ENCODE measurements around the gene NXF3.
"Not testable (repeated sequence)": the region's sequence is repeated elsewhere in the genome, so short reads cannot be mapped to it uniquely, and the experiment has no call there.

NXF3 gene

DNA sequence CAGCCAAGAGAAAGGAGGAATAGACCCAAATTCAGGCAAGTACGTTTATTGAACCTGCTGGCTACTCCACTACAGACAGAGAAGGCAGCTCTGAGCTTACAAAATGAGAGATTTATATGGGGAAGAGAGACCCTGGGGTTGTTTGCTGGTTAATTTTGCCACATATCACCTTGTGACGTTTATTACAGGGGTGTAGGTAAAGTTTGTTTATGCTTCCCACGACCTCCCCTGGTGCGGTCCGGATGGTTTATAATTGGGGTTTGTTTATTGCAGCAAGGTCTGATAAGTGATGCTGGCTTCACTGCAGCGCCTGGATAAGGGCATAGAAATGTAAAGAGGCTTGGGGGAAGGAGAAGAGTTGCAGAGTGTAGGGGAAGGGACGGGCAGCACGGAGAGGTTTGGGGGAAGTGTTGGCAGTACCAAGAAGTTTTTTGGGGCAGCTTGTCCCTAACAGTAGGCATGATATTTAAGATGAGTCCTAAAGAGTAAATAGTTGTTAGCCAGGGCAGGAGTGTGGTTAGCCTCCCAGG, 41.6 kb downstream of the NXF3 start:
- Histone ChIP-seq H3K36me3 (ENCODE audit: control insufficient read depth, insufficient read depth, low read length) (no peaks in the 10 kb centered on the region), H3K4me1 (ENCODE audit: control insufficient read depth, insufficient read depth, low read length) (peaks cover 4% of the 10 kb centered on the region; the same call in 1 of the 2 replicates), H3K27ac (ENCODE audit: low read depth, low read length) (no peak overlapping the region), H3K9ac (ENCODE audit: low read length) (no peak overlapping the region), H3K9me3 (ENCODE audit: control insufficient read depth, insufficient read depth, low read depth, low read length) (peaks cover 4% of the 10 kb centered on the region), H3K27me3 (ENCODE audit: control insufficient read depth, insufficient read depth, low read length) (peaks cover 3% of the 10 kb centered on the region; the same call in 1 of the 2 replicates), H3K4me3 (ENCODE audit: low read depth, low read length) (no peak overlapping the region)

- not testable (repeated sequence) for H3K27ac ChIP-seq (ENCODE audit: low read depth, low read length); H3K4me3 ChIP-seq (ENCODE audit: low read depth, low read length); H3K36me3 ChIP-seq (ENCODE audit: control insufficient read depth, insufficient read depth, low read length); H3K9ac ChIP-seq (ENCODE audit: low read length); H3K27me3 ChIP-seq (ENCODE audit: control insufficient read depth, insufficient read depth, low read length); H3K9me3 ChIP-seq (ENCODE audit: control insufficient read depth, insufficient read depth, low read depth, low read length); H3K4me1 ChIP-seq (ENCODE audit: control insufficient read depth, insufficient read depth, low read length)
Observed at GRCh38 chrX:103033371-103033770, 59.6 kb downstream of the NXF3 start.

Measured in HUES6 (cell line).